Hematopoietic multipotent progenitor cell treated with erythropoietin and hydrocortisone succinate and interleukin-3 and kit ligand, for 8 days (in vitro differentiated cells): Measurements from ENCODE around the gene PMEPA1.

ENCODE experiments used
- DNase-seq: peaks from one replicate; pipeline ENCODE4 v3.0.0-alpha.2; 2015

PMEPA1 gene

DNA sequence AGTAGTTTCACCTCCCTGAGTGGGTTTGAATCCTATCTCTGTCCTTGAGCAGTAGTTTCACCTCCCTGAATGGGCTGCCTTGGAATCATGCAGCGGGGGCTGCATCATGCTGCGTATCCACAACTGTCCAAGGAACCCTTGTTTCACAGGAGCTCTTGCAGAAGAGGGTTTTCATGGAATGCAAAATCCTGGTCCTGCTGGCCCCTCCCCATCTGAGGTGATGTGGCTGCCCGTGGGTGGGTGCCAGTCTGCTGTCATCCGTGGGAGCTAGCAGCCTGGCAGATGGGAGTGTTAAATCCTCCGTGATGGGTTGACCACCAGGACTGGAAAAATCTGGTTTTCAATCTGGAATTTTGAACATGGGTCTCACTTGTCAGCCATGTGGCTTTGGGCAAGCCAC lies 111.3 kb downstream of the PMEPA1 start:
- DNase-seq = no peak
